MCF 10A (cell line): ENCODE measurements around the gene BCR. TPM values are rescaled to one million over a fixed set of nuclear protein-coding genes. Genes with fewer than 3 reads are reported as not detected.

Experiments
- BruUV-seq: library from RNA; stranded (reverse); fragments of 400-500 nt; replicated peaks from 2 replicates; lab custom pipeline; 2021; lab: Mats Ljungman, UMichigan
- CTCF ChIA-PET: fragments of 300-600 bp; sonication (Branson Sonifier 250); formaldehyde crosslinking; extraction: SDS; loops from one replicate; lab custom pipeline; 2021; ENCODE audit warnings: antibody characterized with exemption, inconsistent platforms; lab: Yijun Ruan, JAX
- POLR2A ChIA-PET: fragments of 300-600, 350-650 bp; sonication (Branson Sonifier 250); formaldehyde crosslinking; extraction: SDS; loops from one replicate; lab custom pipeline; 2020; ENCODE audit warnings: antibody characterized with exemption, inconsistent platforms; lab: Yijun Ruan, JAX
- DNase-seq: peaks from one replicate; pipeline ENCODE4 v3.0.0-alpha.2; 2018; ENCODE audit not compliant: unreplicated experiment
- H3K27ac Mint-ChIP-seq: one replicate; pipeline ENCODE4 v1.8.0; 2022; ENCODE audit warnings: mild to moderate bottlenecking, low read depth, mixed read lengths; ENCODE audit not compliant: unreplicated experiment
- H3K27me3 Mint-ChIP-seq: one replicate; pipeline ENCODE4 v1.8.0; 2022; ENCODE audit warnings: mixed read lengths; ENCODE audit not compliant: insufficient read depth, unreplicated experiment
- H3K36me3 Mint-ChIP-seq: one replicate; pipeline ENCODE4 v1.8.0; 2022; ENCODE audit warnings: mild to moderate bottlenecking, moderate library complexity, mixed read lengths; ENCODE audit not compliant: insufficient read depth, unreplicated experiment
- H3K4me1 Mint-ChIP-seq: one replicate; pipeline ENCODE4 v1.8.0; 2022; ENCODE audit warnings: mixed read lengths; ENCODE audit not compliant: insufficient read depth, unreplicated experiment
- H3K4me3 Mint-ChIP-seq: one replicate; pipeline ENCODE4 v1.8.0; 2022; ENCODE audit warnings: mild to moderate bottlenecking, moderate library complexity, mixed read lengths; ENCODE audit not compliant: unreplicated experiment
- H3K9me3 Mint-ChIP-seq: one replicate; pipeline ENCODE4 v1.8.0; 2022; ENCODE audit warnings: mixed read lengths; ENCODE audit not compliant: unreplicated experiment
- CTCF ChIP-seq: fragments of 200-600 bp; IDR thresholded peaks from one replicate; pipeline ENCODE4 v1.8.0; 2022; ENCODE audit warnings: antibody characterized with exemption, mild to moderate bottlenecking; ENCODE audit not compliant: unreplicated experiment
- intact Hi-C: fragments of 100-400 bp; cut with micrococcal nuclease; formaldehyde crosslinking; loops from 2 replicates; pipeline ENCODE4 v1.14.1; 2022
- total RNA-seq: library from RNA; stranded (reverse); gene quantifications from 2 replicates; pipeline ENCODE4 v1.2.3, GENCODE V29; 2022

BCR gene
- total RNA-seq, 1 experiment from 2014 or later, result 77.9 TPM

GRCh38 chr22:23262518-23263332, 82.4 kb downstream of the BCR start:
- H3K4me3 Mint-ChIP-seq, result no peak overlapping the region
- H3K36me3 Mint-ChIP-seq, result peaks cover 65% of the 10 kb centered on the region
- no peaks in the 10 kb centered on the region for H3K4me1 Mint-ChIP-seq
- no TSS peak for BruUV-seq
- no peak for TF ChIP-seq CTCF
- ChIA-PET CTCF (interaction anchor here (0.8 to 1.3 kb wide), 2 partner anchors 8 to 19 kb away, joined by 3 to 4 read pairs; no protein-coding TSS in a partner anchor), POLR2A (no interaction called here)
- H3K9me3 Mint-ChIP-seq, result no peaks in the 10 kb centered on the region
- H3K27ac Mint-ChIP-seq, result no peak overlapping the region
- intact Hi-C loops, result no loop called here
- no peaks in the 10 kb centered on the region for H3K27me3 Mint-ChIP-seq
- no peak for DNase-seq

GRCh38 chr22:23263651-23264555, 83.6 kb downstream of the BCR start:
- TF ChIP-seq CTCF, result no peak
- Mint-ChIP-seq H3K27ac (peak overlapping the region; percentile 79), H3K4me3 (no peak overlapping the region), H3K4me1 (no peaks in the 10 kb centered on the region), H3K9me3 (no peaks in the 10 kb centered on the region), H3K36me3 (peaks cover 76% of the 10 kb centered on the region), H3K27me3 (no peaks in the 10 kb centered on the region)
- intact Hi-C loops, result no loop called here
- POLR2A ChIA-PET, result interaction anchor here (0.7 kb wide), 1 partner anchor 30 kb away, joined by 3 read pairs; no protein-coding TSS in a partner anchor
- BruUV-seq, result no TSS peak
- DNase-seq, result no peak
- CTCF ChIA-PET, result interaction anchor here (0.8 to 1.3 kb wide), 2 partner anchors 9 to 18 kb away, joined by 3 to 4 read pairs; no protein-coding TSS in a partner anchor

GRCh38 chr22:23264610-23265367, 84.5 kb downstream of the BCR start:
- BruUV-seq, result no TSS peak
- DNase-seq, result no peak
- no peaks in the 10 kb centered on the region for H3K9me3 Mint-ChIP-seq
- H3K36me3 Mint-ChIP-seq, result peaks cover 84% of the 10 kb centered on the region
- H3K4me1 Mint-ChIP-seq, result no peaks in the 10 kb centered on the region
- ChIA-PET POLR2A (interaction anchor here (0.7 kb wide), 1 partner anchor 29 kb away, joined by 3 read pairs; no protein-coding TSS in a partner anchor), CTCF (interaction anchor here (0.6 to 1.7 kb wide), 4 partner anchors 17 to 90 kb away, joined by 3 to 5 read pairs (median 4); no protein-coding TSS in a partner anchor)
- no peak for TF ChIP-seq CTCF
- H3K4me3 Mint-ChIP-seq, result no peak overlapping the region
- no peaks in the 10 kb centered on the region for H3K27me3 Mint-ChIP-seq
- H3K27ac Mint-ChIP-seq, result peak overlapping the region; percentile 79
- intact Hi-C loops, result no loop called here
